Nephron progenitor cell (in vitro differentiated cells): ENCODE data around the gene RIMBP2.

Source experiments
- DNase-seq: peaks from one replicate; pipeline ENCODE4 v3.0.0; 2021
- H3K27ac Mint-ChIP-seq: 2 replicates; pipeline ENCODE4 v1.8.0; 2021; ENCODE audit warnings: mild to moderate bottlenecking, moderate library complexity, mixed read lengths
- H3K27me3 Mint-ChIP-seq: 2 replicates; pipeline ENCODE4 v1.8.0; 2021; ENCODE audit warnings: mild to moderate bottlenecking, low read depth, mixed read lengths; ENCODE audit not compliant: poor library complexity
- H3K36me3 Mint-ChIP-seq: 2 replicates; pipeline ENCODE4 v1.8.0; 2021; ENCODE audit warnings: low read depth, mixed read lengths
- H3K4me1 Mint-ChIP-seq: 2 replicates; pipeline ENCODE4 v1.8.0; 2021; ENCODE audit warnings: mixed read lengths
- H3K4me3 Mint-ChIP-seq: 2 replicates; pipeline ENCODE4 v1.8.0; 2021; ENCODE audit warnings: mild to moderate bottlenecking, moderate library complexity, mixed read lengths
- H3K9me3 Mint-ChIP-seq: 2 replicates; pipeline ENCODE4 v1.8.0; 2021; ENCODE audit warnings: mild to moderate bottlenecking, moderate library complexity, mixed read lengths
- TF ChIP-seq, protein P1 (sequence below): fragments of 200-600 bp; sonication (generic); IDR thresholded peaks from 2 replicates; pipeline ENCODE4 v1.5.0; 2021; ENCODE audit warnings: antibody characterized with exemption

Gene RIMBP2

DNA sequence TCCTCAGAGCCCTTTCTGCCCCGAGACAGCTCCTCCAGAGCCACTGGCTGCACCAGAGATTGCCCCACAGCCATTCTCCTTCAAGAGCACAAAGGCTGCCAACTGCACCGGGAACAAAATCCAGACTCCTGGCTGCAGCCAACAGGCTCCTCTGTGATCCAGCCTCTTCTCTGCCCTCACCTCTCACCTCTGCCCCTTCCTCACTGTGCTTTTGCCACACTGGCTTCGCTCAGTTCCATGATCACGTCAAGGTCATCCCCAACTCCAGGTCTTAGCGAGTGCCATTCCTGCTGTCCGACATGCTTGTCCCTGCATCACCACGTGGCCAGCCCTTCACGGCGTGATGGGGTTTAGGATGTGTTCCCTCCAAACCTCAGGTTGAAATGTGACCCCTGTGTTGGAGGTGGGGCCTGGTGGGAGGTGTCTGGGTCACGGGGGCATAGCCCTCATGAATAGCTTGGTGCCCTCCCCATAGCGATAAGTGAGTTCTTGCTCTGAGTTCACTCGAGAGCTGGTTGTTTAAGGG lies 229.1 kb downstream of the RIMBP2 start:
- no peak overlapping the region for H3K27ac Mint-ChIP-seq

DNA sequence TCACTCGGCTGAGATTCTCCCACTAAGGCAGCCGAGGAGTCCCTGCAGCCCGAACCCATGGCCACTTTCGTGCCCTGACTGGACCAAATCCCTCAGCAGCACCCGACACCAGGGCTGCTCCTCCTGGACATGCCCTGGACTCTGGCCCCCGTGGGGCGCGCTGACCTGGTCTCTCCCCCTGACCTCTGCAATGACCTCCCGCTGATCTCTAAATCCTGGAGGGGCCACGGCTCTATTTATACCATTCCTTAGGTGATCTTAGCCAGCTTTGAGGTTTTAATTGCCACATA lies 230.0 kb downstream of the RIMBP2 start:
- Mint-ChIP-seq H3K4me3 (no peak overlapping the region), H3K9me3 (peaks cover 16% of the 10 kb centered on the region), H3K27ac (no peak overlapping the region), H3K27me3 (peaks cover 21% of the 10 kb centered on the region), H3K36me3 (no peaks in the 10 kb centered on the region), H3K4me1 (peaks cover 19% of the 10 kb centered on the region)
- no peak for DNase-seq
- TF ChIP-seq, protein P1, sequence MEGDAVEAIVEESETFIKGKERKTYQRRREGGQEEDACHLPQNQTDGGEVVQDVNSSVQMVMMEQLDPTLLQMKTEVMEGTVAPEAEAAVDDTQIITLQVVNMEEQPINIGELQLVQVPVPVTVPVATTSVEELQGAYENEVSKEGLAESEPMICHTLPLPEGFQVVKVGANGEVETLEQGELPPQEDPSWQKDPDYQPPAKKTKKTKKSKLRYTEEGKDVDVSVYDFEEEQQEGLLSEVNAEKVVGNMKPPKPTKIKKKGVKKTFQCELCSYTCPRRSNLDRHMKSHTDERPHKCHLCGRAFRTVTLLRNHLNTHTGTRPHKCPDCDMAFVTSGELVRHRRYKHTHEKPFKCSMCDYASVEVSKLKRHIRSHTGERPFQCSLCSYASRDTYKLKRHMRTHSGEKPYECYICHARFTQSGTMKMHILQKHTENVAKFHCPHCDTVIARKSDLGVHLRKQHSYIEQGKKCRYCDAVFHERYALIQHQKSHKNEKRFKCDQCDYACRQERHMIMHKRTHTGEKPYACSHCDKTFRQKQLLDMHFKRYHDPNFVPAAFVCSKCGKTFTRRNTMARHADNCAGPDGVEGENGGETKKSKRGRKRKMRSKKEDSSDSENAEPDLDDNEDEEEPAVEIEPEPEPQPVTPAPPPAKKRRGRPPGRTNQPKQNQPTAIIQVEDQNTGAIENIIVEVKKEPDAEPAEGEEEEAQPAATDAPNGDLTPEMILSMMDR, result no peak

More for the DNA sequence above, 229.1 kb downstream of the RIMBP2 start:
- peaks cover 16% of the 10 kb centered on the region for H3K9me3 Mint-ChIP-seq
- DNase-seq, result no peak
- H3K36me3 Mint-ChIP-seq, result no peaks in the 10 kb centered on the region
- TF ChIP-seq, protein P1, result no peak
- peaks cover 23% of the 10 kb centered on the region for H3K27me3 Mint-ChIP-seq
- no peak overlapping the region for H3K4me3 Mint-ChIP-seq
- peaks cover 22% of the 10 kb centered on the region for H3K4me1 Mint-ChIP-seq

- Mint-ChIP-seq H3K4me3 (no peak overlapping the region), H3K27ac (peak overlapping the region; percentile 68), H3K36me3 (no peaks in the 10 kb centered on the region), H3K4me1 (peaks cover 14% of the 10 kb centered on the region), H3K27me3 (peaks cover 21% of the 10 kb centered on the region), H3K9me3 (peaks cover 16% of the 10 kb centered on the region)
- TF ChIP-seq, protein P1, result no peak
- no peak for DNase-seq
Observed at GRCh38 chr12:130485291-130486145, 230.6 kb downstream of the RIMBP2 start.

GRCh38 chr12:130484221-130484620 lies 231.9 kb downstream of the RIMBP2 start:
- Mint-ChIP-seq H3K4me3 (no peak overlapping the region), H3K27ac (no peak overlapping the region), H3K27me3 (peaks cover 17% of the 10 kb centered on the region), H3K9me3 (peaks cover 12% of the 10 kb centered on the region), H3K36me3 (no peaks in the 10 kb centered on the region), H3K4me1 (peaks cover 10% of the 10 kb centered on the region)
- no peak for DNase-seq
- TF ChIP-seq, protein P1, result no peak

DNA sequence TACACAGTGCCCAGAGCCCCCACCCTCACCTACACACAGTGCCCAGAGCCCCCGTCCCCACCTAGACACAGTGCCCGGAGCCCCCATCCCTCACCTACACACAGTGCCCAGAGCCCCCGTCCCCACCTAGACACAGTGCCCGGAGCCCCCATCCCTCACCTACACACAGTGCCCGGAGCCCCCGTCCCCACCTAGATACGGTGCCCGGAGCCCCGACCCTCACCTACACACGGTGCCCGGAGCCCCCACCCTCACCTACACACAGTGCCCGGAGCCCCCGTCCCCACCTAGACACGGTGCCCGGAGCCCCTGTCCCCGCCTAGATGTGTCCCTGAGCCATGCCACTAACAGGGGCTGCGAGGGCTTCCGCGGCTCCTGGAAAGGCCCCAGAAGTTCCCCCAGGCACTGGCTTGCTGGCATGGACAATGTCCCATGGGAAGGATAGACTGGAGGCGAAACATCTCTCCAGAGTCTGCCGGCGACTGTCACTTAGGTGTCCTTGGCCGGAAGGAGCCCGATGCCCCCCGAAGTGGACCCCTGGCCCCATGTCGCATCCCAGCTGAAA lies 232.4 kb downstream of the RIMBP2 start:
- H3K4me1 Mint-ChIP-seq, result peaks cover 10% of the 10 kb centered on the region
- peaks cover 7% of the 10 kb centered on the region for H3K9me3 Mint-ChIP-seq
- peaks cover 15% of the 10 kb centered on the region for H3K27me3 Mint-ChIP-seq
- TF ChIP-seq, protein P1, result no peak
- no peak overlapping the region for H3K27ac Mint-ChIP-seq
- H3K4me3 Mint-ChIP-seq, result no peak overlapping the region
- DNase-seq, result no peak
- no peaks in the 10 kb centered on the region for H3K36me3 Mint-ChIP-seq
